Neutrophil (primary cell): Measurements from ENCODE around the gene STARD7.

Experiments used
- H3K27ac ChIP-seq: fragments of 200-600 bp; sonication (generic); 2 replicates; pipeline ENCODE4 v1.5.1; 2016; ENCODE audit warnings: mild to moderate bottlenecking, moderate library complexity
- H3K27me3 ChIP-seq: fragments of 200-600 bp; sonication (generic); 2 replicates; pipeline ENCODE4 v1.6.0; 2016; ENCODE audit warnings: mild to moderate bottlenecking
- H3K36me3 ChIP-seq: fragments of 200-600 bp; sonication (generic); 2 replicates; pipeline ENCODE4 v1.5.1; 2017
- H3K4me1 ChIP-seq, 2 experiments: fragments of 200-600 bp in 1 of 2; sonication (generic) in 1 of 2; 1 replicate in 1 of 2; 2 replicates in 1 of 2; pipeline versions ENCODE4 v1.5.1 to v1.6.1; 2013 to 2016; ENCODE audit warnings: low read depth in 1 of 2, low read length in 1 of 2, mild to moderate bottlenecking in 1 of 2, moderate library complexity in 1 of 2; ENCODE audit not compliant: control insufficient read depth in 1 of 2, insufficient read depth in 1 of 2
- H3K4me3 ChIP-seq, 2 experiments: fragments of 200-600 bp in 1 of 2; sonication (generic) in 1 of 2; 1 replicate in 1 of 2; 2 replicates in 1 of 2; pipeline ENCODE4 v1.5.1; 2013 to 2016; ENCODE audit warnings: low read depth in 1 of 2, low read length in 1 of 2, mild to moderate bottlenecking in 1 of 2, moderate library complexity in 1 of 2
- H3K9me3 ChIP-seq: fragments of 200-600 bp; sonication (generic); 2 replicates; pipeline ENCODE4 v1.5.1; 2016
- TF ChIP-seq, protein P1 (sequence below): fragments of 200-600 bp; sonication (generic); IDR thresholded peaks from 2 replicates; pipeline ENCODE4 v1.5.1; 2016; ENCODE audit warnings: antibody characterized with exemption

The STARD7 gene

GRCh38 chr2:96195410-96196066, 13.1 kb downstream of the STARD7 start:
- Histone ChIP-seq H3K4me1 (peaks cover 0 to 5% of the 10 kb centered on the region in 2 experiments), H3K36me3 (peaks cover 39% of the 10 kb centered on the region), H3K4me3 (no peak overlapping the region), H3K27ac (no peak overlapping the region), H3K27me3 (no peaks in the 10 kb centered on the region), H3K9me3 (no peaks in the 10 kb centered on the region)
- TF ChIP-seq, protein P1, sequence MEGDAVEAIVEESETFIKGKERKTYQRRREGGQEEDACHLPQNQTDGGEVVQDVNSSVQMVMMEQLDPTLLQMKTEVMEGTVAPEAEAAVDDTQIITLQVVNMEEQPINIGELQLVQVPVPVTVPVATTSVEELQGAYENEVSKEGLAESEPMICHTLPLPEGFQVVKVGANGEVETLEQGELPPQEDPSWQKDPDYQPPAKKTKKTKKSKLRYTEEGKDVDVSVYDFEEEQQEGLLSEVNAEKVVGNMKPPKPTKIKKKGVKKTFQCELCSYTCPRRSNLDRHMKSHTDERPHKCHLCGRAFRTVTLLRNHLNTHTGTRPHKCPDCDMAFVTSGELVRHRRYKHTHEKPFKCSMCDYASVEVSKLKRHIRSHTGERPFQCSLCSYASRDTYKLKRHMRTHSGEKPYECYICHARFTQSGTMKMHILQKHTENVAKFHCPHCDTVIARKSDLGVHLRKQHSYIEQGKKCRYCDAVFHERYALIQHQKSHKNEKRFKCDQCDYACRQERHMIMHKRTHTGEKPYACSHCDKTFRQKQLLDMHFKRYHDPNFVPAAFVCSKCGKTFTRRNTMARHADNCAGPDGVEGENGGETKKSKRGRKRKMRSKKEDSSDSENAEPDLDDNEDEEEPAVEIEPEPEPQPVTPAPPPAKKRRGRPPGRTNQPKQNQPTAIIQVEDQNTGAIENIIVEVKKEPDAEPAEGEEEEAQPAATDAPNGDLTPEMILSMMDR = no peak

DNA sequence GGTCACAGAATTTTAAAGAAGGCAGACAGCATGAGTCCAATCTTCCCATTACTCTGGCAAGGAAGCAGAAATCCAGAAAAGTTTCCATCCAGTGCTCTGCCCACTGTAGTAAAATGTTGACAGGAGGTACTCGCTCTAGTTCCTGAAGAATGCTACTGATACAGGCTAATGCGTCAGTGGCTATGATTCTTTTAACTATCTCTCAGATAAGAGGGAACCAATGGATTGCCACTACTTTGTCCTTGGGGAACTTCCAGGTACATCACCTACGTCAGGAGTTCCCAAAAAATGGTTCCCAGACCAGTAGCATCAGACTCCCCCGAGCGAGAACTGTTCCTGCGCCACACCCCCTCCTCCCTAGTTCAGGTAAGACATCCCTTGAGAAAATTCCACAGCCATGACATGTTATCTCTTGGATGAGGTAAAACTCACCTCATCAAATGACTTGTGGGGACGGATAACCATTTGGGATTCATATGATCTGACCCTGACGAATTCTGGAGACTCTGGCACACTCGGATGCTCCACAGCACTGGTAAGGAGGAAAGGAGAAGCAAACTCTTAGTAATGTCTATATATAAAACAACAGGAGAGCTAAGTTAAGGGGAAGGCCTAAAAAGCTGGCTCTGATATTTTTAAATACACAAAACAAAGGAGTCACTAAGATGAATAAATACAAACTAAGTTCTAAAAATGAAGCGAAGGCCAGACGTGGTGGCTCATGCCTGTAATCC, 16.5 kb downstream of the STARD7 start:
- Histone ChIP-seq H3K36me3 (peaks cover 45% of the 10 kb centered on the region), H3K4me1 (no peaks in the 10 kb centered on the region), H3K27ac (no peak overlapping the region), H3K9me3 (no peaks in the 10 kb centered on the region), H3K4me3 (no peak overlapping the region), H3K27me3 (no peaks in the 10 kb centered on the region)
- TF ChIP-seq, protein P1 = no peak

GRCh38 chr2:96188821-96189526, 19.7 kb downstream of the STARD7 start:
- Histone ChIP-seq H3K36me3 (peaks cover 65% of the 10 kb centered on the region), H3K27me3 (no peaks in the 10 kb centered on the region), H3K27ac (no peak overlapping the region), H3K9me3 (no peaks in the 10 kb centered on the region), H3K4me1 (no peaks in the 10 kb centered on the region), H3K4me3 (no peak overlapping the region)
- TF ChIP-seq, protein P1 = no peak

- Histone ChIP-seq H3K36me3 (peaks cover 50% of the 10 kb centered on the region), H3K27me3 (no peaks in the 10 kb centered on the region), H3K4me3 (no peak overlapping the region), H3K4me1 (no peaks in the 10 kb centered on the region), H3K9me3 (no peaks in the 10 kb centered on the region), H3K27ac (no peak overlapping the region)
- TF ChIP-seq, protein P1 = no peak
Observed at GRCh38 chr2:96186562-96186961, 22.1 kb downstream of the STARD7 start.

DNA sequence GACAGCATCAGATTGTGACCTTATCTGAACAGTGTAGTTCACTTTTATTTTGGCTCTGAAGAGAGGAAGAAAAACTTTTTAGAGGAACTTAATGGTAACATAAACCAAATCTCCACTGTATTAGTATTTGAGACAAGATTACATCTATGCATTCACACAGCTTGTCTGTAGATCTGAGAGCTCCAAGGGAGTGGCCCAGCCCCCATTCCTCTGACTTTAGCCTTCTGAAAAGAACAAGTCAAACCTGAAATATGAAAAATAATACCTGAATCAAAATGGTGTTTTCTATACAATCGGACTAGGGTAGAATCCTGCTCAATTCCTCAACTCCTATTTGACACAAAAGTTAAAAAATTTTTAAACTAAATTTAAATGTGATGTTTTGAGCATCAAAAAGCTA, 23.1 kb downstream of the STARD7 start:
- peaks cover 40% of the 10 kb centered on the region for H3K36me3 ChIP-seq
- TF ChIP-seq, protein P1 = no peak
- H3K27me3 ChIP-seq = no peaks in the 10 kb centered on the region
- H3K27ac ChIP-seq = no peak overlapping the region
- no peaks in the 10 kb centered on the region for H3K4me1 ChIP-seq
- no peaks in the 10 kb centered on the region for H3K9me3 ChIP-seq
- H3K4me3 ChIP-seq = no peak overlapping the region
